Renal pelvis (tissue), 4 donors: ENCODE data around the gene DOCK1. TPM values are rescaled to one million over a fixed set of nuclear protein-coding genes. Genes with fewer than 3 reads are reported as not detected.

Experiments used
- DNase-seq: peaks from one replicate; pipeline ENCODE4 v3.0.0-alpha.2; 2013
- polyA plus RNA-seq, 3 donors: library from polyadenylated mRNA; unstranded; fragments of 120-200 nt; gene quantifications; one replicate each; pipeline ENCODE4 v1.2.1, GENCODE V29; 2013; ENCODE audit not compliant: insufficient read length in 3 of 3

The DOCK1 gene
- polyA plus RNA-seq, 3 donors, result 61.5 to 65.1 (median 61.9) TPM

GRCh38 chr10:127420138-127420684 lies 515.0 kb downstream of the DOCK1 start:
- no peak for DNase-seq

- no peak for DNase-seq
These were observed 518.1 kb downstream of the DOCK1 start for GRCh38 chr10:127423218-127423915.

GRCh38 chr10:127424594-127425264 lies 519.5 kb downstream of the DOCK1 start:
- DNase-seq, result peak; percentile 28

- no peak for DNase-seq
These were observed 521.5 kb downstream of the DOCK1 start for GRCh38 chr10:127426746-127427145.

- DNase-seq, result no peak
These were observed 522.7 kb downstream of the DOCK1 start for GRCh38 chr10:127427926-127428325.

- DNase-seq, result no peak
These were observed 523.3 kb downstream of the DOCK1 start for GRCh38 chr10:127428385-127428980.

GRCh38 chr10:127429601-127430312 lies 524.5 kb downstream of the DOCK1 start:
- no peak for DNase-seq

GRCh38 chr10:127431525-127431924 lies 526.3 kb downstream of the DOCK1 start:
- DNase-seq, result no peak

- peak; percentile 35 for DNase-seq
These were observed 528.8 kb downstream of the DOCK1 start for GRCh38 chr10:127434006-127434405.

- no peak for DNase-seq
These were observed 530.0 kb downstream of the DOCK1 start for GRCh38 chr10:127435246-127435645.

GRCh38 chr10:127440371-127440770 lies 535.1 kb downstream of the DOCK1 start:
- DNase-seq, result no peak

GRCh38 chr10:127441350-127442219 lies 536.4 kb downstream of the DOCK1 start:
- DNase-seq, result peak; percentile 73

GRCh38 chr10:127442220-127442525 lies 536.9 kb downstream of the DOCK1 start:
- DNase-seq, result no peak

GRCh38 chr10:127444155-127444554 lies 538.9 kb downstream of the DOCK1 start:
- no peak for DNase-seq

GRCh38 chr10:127447197-127447596 lies 542.0 kb downstream of the DOCK1 start:
- no peak for DNase-seq

GRCh38 chr10:127449490-127449889 lies 544.3 kb downstream of the DOCK1 start:
- no peak for DNase-seq

GRCh38 chr10:127450644-127451043 lies 545.4 kb downstream of the DOCK1 start:
- DNase-seq, result no peak

- DNase-seq, result no peak
These were observed 546.4 kb downstream of the DOCK1 start for GRCh38 chr10:127451628-127452027.

GRCh38 chr10:127452568-127452967 lies 547.3 kb downstream of the DOCK1 start:
- DNase-seq, result no peak

GRCh38 chr10:127453706-127454105 lies 548.5 kb downstream of the DOCK1 start:
- no peak for DNase-seq

GRCh38 chr10:127456122-127456521 lies 550.9 kb downstream of the DOCK1 start:
- no peak for DNase-seq
